ENCODE measurements around the gene CYFIP2.
"Not testable (repeated sequence)": the region's sequence is repeated elsewhere in the genome, so short reads cannot be mapped to it uniquely, and the experiment has no call there.

CYFIP2 gene

DNA sequence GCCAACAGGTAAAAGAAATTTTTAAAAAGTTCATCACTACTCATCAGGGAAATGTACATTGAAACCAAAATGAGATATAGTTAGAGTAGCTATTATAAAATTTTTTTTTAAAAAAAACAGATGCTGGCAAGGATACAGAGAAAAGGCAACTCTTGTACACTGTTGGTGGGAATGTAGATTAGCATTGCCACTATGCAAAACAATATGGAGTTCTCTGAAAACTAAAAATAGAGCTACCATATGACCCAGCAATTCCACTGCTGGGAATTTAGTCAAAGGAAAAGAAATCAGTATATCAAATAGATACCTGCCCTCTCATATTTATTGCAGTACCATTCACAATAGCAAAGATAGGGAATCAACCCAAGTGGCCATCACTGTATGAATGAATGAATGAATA, 149.9 kb downstream of the CYFIP2 start:
- no peak for DNase-seq

DNA sequence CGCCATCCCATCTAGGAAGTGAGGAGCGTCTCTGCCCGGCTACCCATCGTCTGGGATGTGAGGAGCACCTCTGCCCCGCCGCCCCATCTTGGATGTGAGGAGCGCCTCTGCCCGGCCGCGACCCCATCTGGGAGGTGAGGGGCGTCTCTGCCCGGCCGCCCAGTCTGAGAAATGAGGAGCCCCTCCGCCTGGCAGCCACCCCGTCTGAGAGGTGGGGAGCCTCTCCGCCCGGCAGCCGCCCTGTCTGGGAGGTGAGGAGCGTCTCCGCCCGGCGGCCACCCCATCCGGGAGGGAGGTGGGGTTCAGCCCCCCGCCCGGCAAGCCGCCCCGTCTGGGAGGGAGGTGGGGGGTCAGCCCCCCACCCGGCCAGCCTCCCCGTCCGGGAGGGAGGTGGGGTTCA, 153.6 kb downstream of the CYFIP2 start:
- DNase-seq = not testable (repeated sequence)

GRCh38 chr5:157429920-157430319, 164.0 kb downstream of the CYFIP2 start:
- not testable (repeated sequence) for DNase-seq

DNA sequence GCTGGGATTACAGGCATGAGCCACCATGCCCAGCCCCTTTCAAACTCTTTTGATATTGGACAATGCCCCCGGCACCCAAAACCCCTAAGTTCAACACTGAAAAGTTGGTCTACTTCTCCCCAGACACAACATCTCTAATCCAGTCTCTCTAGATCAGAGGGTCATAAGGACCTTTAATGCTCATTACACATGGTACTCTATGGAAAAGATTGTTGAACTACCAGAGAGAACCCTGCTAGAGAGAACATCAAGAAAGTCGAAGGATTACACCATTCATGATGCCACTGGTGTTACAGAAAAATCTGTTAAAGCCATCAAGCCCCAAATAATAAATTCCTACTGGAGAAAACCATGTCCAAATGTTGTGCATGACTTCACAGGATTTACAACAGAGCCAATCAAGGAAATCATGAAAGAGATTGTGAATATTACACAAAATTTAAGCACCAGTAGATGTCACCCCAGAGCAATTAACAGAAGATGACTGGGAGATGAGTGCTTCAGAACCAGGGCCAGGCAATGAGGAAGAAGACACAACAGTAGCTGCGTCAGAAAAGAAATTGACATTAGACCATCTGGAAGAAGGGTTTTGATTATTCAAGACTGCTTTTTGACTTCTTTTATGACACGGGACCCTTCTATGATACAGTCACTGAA, 165.7 kb downstream of the CYFIP2 start:
- peak in 1 of 2 donors; percentile 17 for DNase-seq

DNA sequence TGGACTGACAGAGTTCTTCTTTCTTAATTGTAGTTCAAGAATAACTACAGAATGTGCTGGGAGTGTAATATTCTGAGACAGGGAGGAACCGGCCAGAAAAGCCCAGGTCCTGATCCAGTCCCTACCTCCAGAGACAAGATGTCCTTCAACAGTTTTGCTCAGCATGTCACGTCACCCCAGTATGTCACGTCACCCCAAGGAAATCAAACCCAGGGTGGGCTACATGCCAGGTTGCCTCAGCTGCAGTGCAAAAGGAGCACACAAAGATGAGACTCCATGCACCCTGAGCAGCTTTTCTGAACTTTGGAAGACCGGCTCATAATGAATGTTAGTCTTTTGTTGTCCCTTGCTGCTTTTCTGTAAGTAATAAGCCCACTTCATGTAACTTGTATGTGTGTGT, 168.2 kb downstream of the CYFIP2 start:
- DNase-seq = no peak

GRCh38 chr5:157443041-157443549, 177.2 kb downstream of the CYFIP2 start:
- no peak for DNase-seq

GRCh38 chr5:157444224-157444623, 178.3 kb downstream of the CYFIP2 start:
- DNase-seq = no peak

All from stimulated activated CD4-positive, alpha-beta T cell treated with anti-CD3 and anti-CD28 coated beads, Interleukin-2, amount 100 ng/mL, for 48 hours (primary cell).